HCT116 (cell line): ENCODE measurements around the gene HEY2. TPM values are rescaled to one million over a fixed set of nuclear protein-coding genes. Genes with fewer than 3 reads are reported as not detected.

Source experiments
- ATAC-seq: fragments of 200-7000 bp; cut with Tn5 transposase; 2 replicates; pipeline ENCODE4 v1.9.1; 2020; ENCODE audit warnings: mild to moderate bottlenecking, moderate library complexity
- BruUV-seq: library from RNA; stranded (reverse); fragments of 400-500 nt; replicated peaks from 2 replicates; lab custom pipeline; 2021; lab: Mats Ljungman, UMichigan
- CTCF ChIA-PET: fragments of 300-600 bp; sonication (Branson Sonifier 250); formaldehyde crosslinking; loops from one replicate; lab custom pipeline; 2021; ENCODE audit warnings: antibody characterized with exemption; lab: Charles Lee
- POLR2A ChIA-PET: fragments of 300-600, 350-600 bp; sonication (Branson Sonifier 250); formaldehyde crosslinking; loops from one replicate; lab custom pipeline; 2021; ENCODE audit warnings: antibody characterized with exemption; lab: Charles Lee
- RAD21 ChIA-PET, 2 experiments: fragments of 300-600 bp; sonication (Branson Sonifier 250); formaldehyde crosslinking; loops; one replicate each; lab custom pipeline; 2023; ENCODE audit warnings: low total read pairs in 2 of 2; ENCODE audit not compliant: uncharacterized antibody in 2 of 2, unreplicated experiment in 2 of 2, low non-redundant PET in 1 of 2; lab: Charles Lee
- DNase-seq: peaks from one replicate; pipeline ENCODE4 v3.0.0-alpha.2; 2010; ENCODE audit warnings: low read depth, low spot score
- H2AFZ ChIP-seq: fragments of 200-600 bp; shearing (Covaris generic), sonication (generic); 2 replicates; pipeline ENCODE4 v1.6.1; 2017; ENCODE audit warnings: low read depth, mixed run types, mixed read lengths, antibody characterized with exemption, low read length; ENCODE audit not compliant: poor library complexity, severe bottlenecking
- H3K27ac ChIP-seq: 2 replicates; pipeline ENCODE4 v1.5.1; 2012; ENCODE audit warnings: low read depth, low read length
- H3K27me3 ChIP-seq: fragments of 200-600 bp; sonication (generic); 2 replicates; pipeline ENCODE4 v1.6.1; 2016; ENCODE audit warnings: mixed run types, low read length, mixed read lengths; ENCODE audit not compliant: insufficient read depth
- H3K36me3 ChIP-seq, 2 experiments: fragments of 200-500 bp in 1 of 2; fragments of 200-600 bp in 1 of 2; sonication (Bioruptor generic) in 1 of 2; sonication (generic) in 1 of 2; 2 replicates each; pipeline versions ENCODE4 v1.5.1 to v1.6.1; 2014 to 2016; ENCODE audit warnings: low read length in 2 of 2, inconsistent platforms in 1 of 2, mixed read lengths in 1 of 2, mixed run types in 1 of 2; ENCODE audit not compliant: insufficient read depth in 2 of 2, control insufficient read depth in 1 of 2
- H3K4me1 ChIP-seq, 2 experiments: fragments of 200-600 bp in 1 of 2; sonication (generic) in 1 of 2; 2 replicates each; pipeline versions ENCODE4 v1.5.1 to v1.6.1; 2012 to 2017; ENCODE audit warnings: low read length in 2 of 2, inconsistent platforms in 1 of 2, mild to moderate bottlenecking in 1 of 2, mixed read lengths in 1 of 2, mixed run types in 1 of 2, moderate library complexity in 1 of 2; ENCODE audit not compliant: insufficient read depth in 2 of 2, control insufficient read depth in 1 of 2
- H3K4me2 ChIP-seq: fragments of 200-600 bp; sonication (generic); 2 replicates; pipeline ENCODE4 v1.6.1; 2017; ENCODE audit warnings: mixed run types, low read length, mixed read lengths
- H3K4me3 ChIP-seq, 2 experiments: fragments of 200-600 bp in 1 of 2; sonication (generic) in 1 of 2; replicated peaks in 1 of 2; 2 replicates each; pipeline ENCODE4 v1.5.1; 2011 to 2016; ENCODE audit warnings: low read length in 2 of 2, control low read depth in 1 of 2, low read depth in 1 of 2, mild to moderate bottlenecking in 1 of 2, mixed read lengths in 1 of 2, mixed run types in 1 of 2
- H3K79me2 ChIP-seq: fragments of 200-600 bp; sonication (generic); 2 replicates; pipeline ENCODE4 v1.6.1; 2017; ENCODE audit warnings: mild to moderate bottlenecking, mixed run types, low read length, moderate library complexity, mixed read lengths; ENCODE audit not compliant: insufficient read depth
- H3K9ac ChIP-seq: fragments of 200-600 bp; sonication (generic); 2 replicates; pipeline ENCODE4 v1.6.1; 2016; ENCODE audit warnings: low read length, mixed read lengths
- H3K9me2 ChIP-seq: fragments of 200-600 bp; sonication (generic), shearing (Covaris generic); 2 replicates; pipeline ENCODE4 v1.6.1; 2017; ENCODE audit warnings: mixed run types, mild to moderate bottlenecking, moderate library complexity; ENCODE audit not compliant: insufficient read depth
- H3K9me3 ChIP-seq, 2 experiments: fragments of 200-500 bp in 1 of 2; fragments of 200-600 bp in 1 of 2; sonication (Bioruptor generic) in 1 of 2; sonication (generic) in 1 of 2; 2 replicates each; pipeline ENCODE4 v1.6.1; 2014 to 2017; ENCODE audit warnings: low read length in 2 of 2, mixed read lengths in 2 of 2, inconsistent platforms in 1 of 2, low read depth in 1 of 2, mild to moderate bottlenecking in 1 of 2, mixed run types in 1 of 2, moderate library complexity in 1 of 2; ENCODE audit not compliant: control insufficient read depth in 1 of 2, insufficient read depth in 1 of 2
- H4K20me1 ChIP-seq: fragments of 200-600 bp; sonication (generic), shearing (Covaris generic); 2 replicates; pipeline ENCODE4 v1.6.1; 2017; ENCODE audit warnings: mixed run types, mild to moderate bottlenecking, moderate library complexity; ENCODE audit not compliant: insufficient read depth
- CEBPB ChIP-seq: IDR thresholded peaks from 2 replicates; pipeline ENCODE4 v1.6.1; 2012; ENCODE audit warnings: low read depth
- EZH2 ChIP-seq: fragments of 200-600 bp; sonication (generic); IDR thresholded peaks from 2 replicates; pipeline ENCODE4 v1.6.1; 2017; ENCODE audit warnings: antibody characterized with exemption, mixed run types
- EZH2phosphoT487 ChIP-seq: fragments of 200-600 bp; IDR thresholded peaks from 2 replicates; pipeline ENCODE4 v1.6.1; 2018; ENCODE audit warnings: antibody characterized with exemption, borderline replicate concordance
- FOSL1 ChIP-seq: IDR thresholded peaks from 2 replicates; pipeline ENCODE4 v1.6.1; 2012; ENCODE audit warnings: low read depth
- JUND ChIP-seq: IDR thresholded peaks from 2 replicates; pipeline ENCODE4 v1.6.1; 2012
- POLR2A ChIP-seq: IDR thresholded peaks from 2 replicates; pipeline ENCODE4 v1.7.0; 2011; ENCODE audit warnings: borderline replicate concordance; ENCODE audit not compliant: insufficient read depth, insufficient read length; ENCODE audit errors: extremely low read depth
- SP1 ChIP-seq: IDR thresholded peaks from 2 replicates; pipeline ENCODE4 v1.6.1; 2012; ENCODE audit warnings: low read depth
- TCF7L2 ChIP-seq: IDR thresholded peaks from 2 replicates; pipeline ENCODE4 v1.7.0; 2011; ENCODE audit warnings: borderline replicate concordance, inconsistent platforms; ENCODE audit not compliant: insufficient read depth, insufficient read length; ENCODE audit errors: extremely low read depth
- YY1 ChIP-seq: IDR thresholded peaks from 2 replicates; pipeline ENCODE4 v1.6.1; 2011; ENCODE audit warnings: low read length, low read depth, moderate library complexity, mild to moderate bottlenecking; ENCODE audit not compliant: insufficient replicate concordance; ENCODE audit errors: extremely low read depth
- intact Hi-C: fragments of 100-400 bp; cut with micrococcal nuclease; formaldehyde crosslinking; loops from 2 replicates; pipeline ENCODE4 v1.10.0; 2022
- total RNA-seq: library from RNA; stranded (reverse); gene quantifications from one replicate; pipeline ENCODE4 v1.2.1, GENCODE V29; 2021; ENCODE audit not compliant: unreplicated experiment
- TF ChIP-seq, protein P1 (sequence below): IDR thresholded peaks from 2 replicates; pipeline ENCODE4 v1.6.1; 2012
- TF ChIP-seq, protein P2 (sequence below): IDR thresholded peaks from 2 replicates; pipeline ENCODE4 v1.6.1; 2012; ENCODE audit warnings: low read depth

Gene HEY2
- total RNA-seq, 1 experiment from 2014 or later, result not detected

DNA sequence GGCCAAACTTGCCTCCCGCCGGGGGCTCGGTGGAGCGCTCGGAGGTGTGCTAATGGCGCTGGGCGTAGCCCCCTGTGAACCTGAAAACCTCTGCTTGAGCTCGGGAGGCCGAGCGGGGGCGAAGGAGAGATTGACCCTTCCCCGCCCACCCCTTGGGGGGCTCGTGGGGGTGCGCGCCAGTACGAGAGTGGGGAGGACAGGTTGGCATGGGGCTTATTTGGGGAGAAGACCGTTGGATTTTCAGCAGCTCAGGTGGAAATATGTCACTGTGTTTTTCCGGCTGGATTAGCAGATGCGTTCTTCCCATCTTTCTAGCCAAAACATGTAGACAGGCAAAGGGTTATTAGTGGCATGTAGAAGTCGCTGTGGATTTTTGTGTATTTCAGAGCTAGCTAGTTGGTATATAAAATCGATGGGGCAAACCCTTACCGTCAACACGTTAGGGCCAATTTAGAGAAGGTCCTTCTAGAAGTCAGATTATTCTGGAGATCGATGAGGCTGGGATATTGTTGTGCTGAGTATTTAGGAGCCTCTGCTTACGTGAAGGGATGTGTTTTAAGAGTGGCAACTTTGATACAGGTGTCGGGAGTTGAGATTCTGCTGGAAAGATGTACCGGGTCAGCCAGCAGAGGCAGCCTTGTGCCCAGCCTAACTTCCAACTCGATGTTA, 41.9 kb downstream of the HEY2 start (continued):
- TF ChIP-seq YY1, result no peak
- no peak for TF ChIP-seq POLR2A
- no peak for TF ChIP-seq EZH2

DNA sequence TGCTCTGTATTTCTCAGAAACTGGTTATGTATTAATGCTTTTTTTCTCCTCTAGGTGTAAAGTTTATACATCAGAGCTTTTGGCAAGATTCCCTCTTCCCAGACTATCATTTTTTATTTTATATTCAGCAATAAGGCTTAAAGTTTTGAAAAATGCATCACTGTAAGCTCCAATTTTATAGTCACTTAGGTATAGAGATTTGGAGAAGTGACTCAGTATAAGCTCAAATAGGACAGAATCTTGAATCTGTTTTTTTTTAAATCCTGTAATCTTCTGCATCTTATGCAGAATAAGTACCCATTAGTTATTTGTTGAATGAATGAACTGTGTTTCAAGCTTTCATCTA, 42.4 kb downstream of the HEY2 start:
- Histone ChIP-seq H3K27me3 (no peaks in the 10 kb centered on the region), H3K36me3 (no peaks in the 10 kb centered on the region), H3K4me1 (peaks cover 20 to 25% of the 10 kb centered on the region in 2 experiments; a peak in 3 of 4 replicates), H3K9ac (no peak overlapping the region), H4K20me1 (no peaks in the 10 kb centered on the region), H3K79me2 (no peaks in the 10 kb centered on the region), H2AFZ (no peak overlapping the region), H3K9me3 (no peaks in the 10 kb centered on the region), H3K9me2 (no peaks in the 10 kb centered on the region), H3K4me2 (peak overlapping the region; percentile 90), H3K4me3 (peak overlapping the region; percentile 78 to 80), H3K27ac (no peak overlapping the region)
- intact Hi-C loops, result loop anchor here (2.0 kb wide), 2 partner anchors 165 to 183 kb away; partner anchors contain the start of gene HINT3
- POLR2A ChIA-PET, result interaction anchor here (2.5 to 3.6 kb wide), 2 partner anchors 11 to 194 kb away, joined by 14 to 25 read pairs; partner anchors contain the start of gene TRMT11
- DNase-seq (no peak), ATAC-seq (no peak)
- CTCF ChIA-PET, result interaction anchor here (0.9 to 3.0 kb wide), 11 partner anchors 10 to 204 kb away, joined by 3 to 19 read pairs (median 4); partner anchors contain the start of genes HINT3 and TRMT11
- RAD21 ChIA-PET, result interaction anchor here (1.7 to 1.9 kb wide), 2 partner anchors 165 kb away, joined by 5 to 7 read pairs; partner anchors contain the start of gene HINT3 (in 2 of the 2)
- TF ChIP-seq, protein P1, sequence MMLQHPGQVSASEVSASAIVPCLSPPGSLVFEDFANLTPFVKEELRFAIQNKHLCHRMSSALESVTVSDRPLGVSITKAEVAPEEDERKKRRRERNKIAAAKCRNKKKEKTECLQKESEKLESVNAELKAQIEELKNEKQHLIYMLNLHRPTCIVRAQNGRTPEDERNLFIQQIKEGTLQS, result no peak
- TF ChIP-seq TCF7L2, result no peak
- no peak for TF ChIP-seq CEBPB
- no peak for TF ChIP-seq FOSL1
- no peak for TF ChIP-seq EZH2
- TF ChIP-seq, protein P2, sequence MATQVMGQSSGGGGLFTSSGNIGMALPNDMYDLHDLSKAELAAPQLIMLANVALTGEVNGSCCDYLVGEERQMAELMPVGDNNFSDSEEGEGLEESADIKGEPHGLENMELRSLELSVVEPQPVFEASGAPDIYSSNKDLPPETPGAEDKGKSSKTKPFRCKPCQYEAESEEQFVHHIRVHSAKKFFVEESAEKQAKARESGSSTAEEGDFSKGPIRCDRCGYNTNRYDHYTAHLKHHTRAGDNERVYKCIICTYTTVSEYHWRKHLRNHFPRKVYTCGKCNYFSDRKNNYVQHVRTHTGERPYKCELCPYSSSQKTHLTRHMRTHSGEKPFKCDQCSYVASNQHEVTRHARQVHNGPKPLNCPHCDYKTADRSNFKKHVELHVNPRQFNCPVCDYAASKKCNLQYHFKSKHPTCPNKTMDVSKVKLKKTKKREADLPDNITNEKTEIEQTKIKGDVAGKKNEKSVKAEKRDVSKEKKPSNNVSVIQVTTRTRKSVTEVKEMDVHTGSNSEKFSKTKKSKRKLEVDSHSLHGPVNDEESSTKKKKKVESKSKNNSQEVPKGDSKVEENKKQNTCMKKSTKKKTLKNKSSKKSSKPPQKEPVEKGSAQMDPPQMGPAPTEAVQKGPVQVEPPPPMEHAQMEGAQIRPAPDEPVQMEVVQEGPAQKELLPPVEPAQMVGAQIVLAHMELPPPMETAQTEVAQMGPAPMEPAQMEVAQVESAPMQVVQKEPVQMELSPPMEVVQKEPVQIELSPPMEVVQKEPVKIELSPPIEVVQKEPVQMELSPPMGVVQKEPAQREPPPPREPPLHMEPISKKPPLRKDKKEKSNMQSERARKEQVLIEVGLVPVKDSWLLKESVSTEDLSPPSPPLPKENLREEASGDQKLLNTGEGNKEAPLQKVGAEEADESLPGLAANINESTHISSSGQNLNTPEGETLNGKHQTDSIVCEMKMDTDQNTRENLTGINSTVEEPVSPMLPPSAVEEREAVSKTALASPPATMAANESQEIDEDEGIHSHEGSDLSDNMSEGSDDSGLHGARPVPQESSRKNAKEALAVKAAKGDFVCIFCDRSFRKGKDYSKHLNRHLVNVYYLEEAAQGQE, result no peak
- no peak for TF ChIP-seq JUND
- TF ChIP-seq EZH2phosphoT487, result no peak
- TF ChIP-seq SP1, result no peak
- BruUV-seq, result no TSS peak
